Endothelial cell of umbilical vein (primary cell): ENCODE results near the gene XRCC6. TPM values are rescaled to one million over a fixed set of nuclear protein-coding genes. Genes with fewer than 3 reads are reported as not detected.

Source experiments
- BruUV-seq: library from RNA; stranded (reverse); fragments of 400-500 nt; replicated peaks from 2 replicates; lab custom pipeline; 2021; lab: Mats Ljungman, UMichigan
- CTCF ChIA-PET: fragments of 300-600, 350-600 bp; sonication (Branson Sonifier 250); formaldehyde crosslinking; loops from one replicate; lab custom pipeline; 2021; ENCODE audit warnings: antibody characterized with exemption, inconsistent platforms; lab: Charles Lee
- POLR2A ChIA-PET: fragments of 300-600, 350-600 bp; sonication (Branson Sonifier 250); formaldehyde crosslinking; loops from one replicate; lab custom pipeline; 2021; ENCODE audit warnings: antibody characterized with exemption, inconsistent platforms; lab: Charles Lee
- DNase-seq: peaks from one replicate; pipeline ENCODE4 v3.0.0-alpha.2; 2011; ENCODE audit warnings: low read depth, low spot score
- FAIRE-seq: peaks from 2 replicates; lab custom pipeline; 2011; peaks lifted over from hg19 to GRCh38; lab: Jason Lieb, UNC
- H2AFZ ChIP-seq: 2 replicates; pipeline ENCODE4 v1.6.0; 2012; ENCODE audit warnings: low read depth, low read length, control low read depth, inconsistent platforms
- H3K27ac ChIP-seq: 2 replicates; pipeline ENCODE4 v1.5.1; 2011; ENCODE audit warnings: low read depth, mild to moderate bottlenecking, control low read depth, low read length, moderate library complexity; ENCODE audit not compliant: insufficient read depth
- H3K27me3 ChIP-seq, 2 experiments: 2 replicates each; pipeline versions ENCODE4 v1.6.0 to v1.6.1; 2011; ENCODE audit warnings: low read length in 2 of 2, mixed read lengths in 1 of 2; ENCODE audit not compliant: control insufficient read depth in 2 of 2, insufficient read depth in 2 of 2
- H3K36me3 ChIP-seq, 2 experiments: 2 replicates in 1 of 2; 3 replicates in 1 of 2; pipeline ENCODE4 v1.5.1; 2011; ENCODE audit warnings: low read length in 2 of 2, mild to moderate bottlenecking in 1 of 2, moderate library complexity in 1 of 2; ENCODE audit not compliant: control insufficient read depth in 2 of 2, insufficient read depth in 2 of 2; ENCODE audit errors: extremely low read depth in 1 of 2
- H3K4me1 ChIP-seq: 3 replicates; pipeline ENCODE4 v1.5.1; 2011; ENCODE audit warnings: mild to moderate bottlenecking, low read length; ENCODE audit not compliant: control insufficient read depth, insufficient read depth; ENCODE audit errors: extremely low read depth
- H3K4me2 ChIP-seq: 2 replicates; pipeline ENCODE4 v1.6.1; 2011; ENCODE audit warnings: low read length, control low read depth, mixed read lengths; ENCODE audit not compliant: insufficient read depth
- H3K4me3 ChIP-seq, 3 experiments: fragments of 200-600 bp in 1 of 3; sonication (generic), shearing (Covaris generic) in 1 of 3; replicated peaks in 1 of 3; 2 replicates each; pipeline ENCODE4 v1.5.1; 2011 to 2016; ENCODE audit warnings: control low read depth in 3 of 3, low read length in 3 of 3, mild to moderate bottlenecking in 2 of 3, inconsistent platforms in 1 of 3, low read depth in 1 of 3, moderate library complexity in 1 of 3; ENCODE audit not compliant: insufficient read depth in 1 of 3
- H3K79me2 ChIP-seq: 2 replicates; pipeline ENCODE4 v1.6.0; 2012; ENCODE audit warnings: low read length, inconsistent platforms; ENCODE audit not compliant: control insufficient read depth, insufficient read depth
- H3K9ac ChIP-seq: replicated peaks from 2 replicates; pipeline ENCODE3; 2011; ENCODE audit warnings: low read length, control low read depth; ENCODE audit not compliant: insufficient read depth; ENCODE audit errors: extremely low read depth
- H3K9me1 ChIP-seq: replicated peaks from 3 replicates; pipeline ENCODE4 v1.6.0; 2011; ENCODE audit warnings: mild to moderate bottlenecking, low read length; ENCODE audit not compliant: control insufficient read depth, insufficient read depth; ENCODE audit errors: extremely low read depth
- H3K9me3 ChIP-seq: replicated peaks from 2 replicates; pipeline ENCODE4 v1.5.1; 2012; ENCODE audit warnings: low read length, inconsistent platforms; ENCODE audit not compliant: control insufficient read depth, insufficient read depth
- H4K20me1 ChIP-seq: replicated peaks from 2 replicates; pipeline ENCODE3; 2011; ENCODE audit warnings: mild to moderate bottlenecking, low read length; ENCODE audit not compliant: control insufficient read depth, insufficient read depth; ENCODE audit errors: extremely low read depth
- CTCF ChIP-seq, 2 donors: IDR thresholded peaks; 1 replicate in 1 of 2; 2 replicates in 1 of 2; pipeline ENCODE4 v1.5.1; 2011; ENCODE audit warnings: low read length in 2 of 2, mild to moderate bottlenecking in 2 of 2, moderate library complexity in 2 of 2, control low read depth in 1 of 2, inconsistent platforms in 1 of 2, low read depth in 1 of 2; ENCODE audit not compliant: insufficient read depth in 1 of 2; ENCODE audit errors: extremely low read depth in 1 of 2
- GATA2 ChIP-seq: IDR thresholded peaks from 2 replicates; pipeline ENCODE4 v1.7.0; 2011; ENCODE audit warnings: low read depth, mild to moderate bottlenecking, moderate library complexity, mixed read lengths, low read length; ENCODE audit not compliant: insufficient read length, insufficient read depth
- JUN ChIP-seq: IDR thresholded peaks from 2 replicates; pipeline ENCODE4 v1.6.1; 2011; ENCODE audit warnings: borderline replicate concordance, low read depth; ENCODE audit not compliant: insufficient read length, insufficient read depth
- MAX ChIP-seq: IDR thresholded peaks from 2 replicates; pipeline ENCODE4 v1.6.1; 2011; ENCODE audit not compliant: insufficient read depth, insufficient read length
- MYC ChIP-seq: IDR thresholded peaks from one replicate; pipeline ENCODE4 v1.6.1; 2011; ENCODE audit warnings: mild to moderate bottlenecking, low read depth, low read length
- POLR2A ChIP-seq: IDR thresholded peaks from 2 replicates; pipeline ENCODE4 v1.6.1; 2012; ENCODE audit warnings: low read depth, mild to moderate bottlenecking, control low read depth, low read length
- dilution Hi-C: fragments of 300-500 bp; cut with MboI; formaldehyde crosslinking; loops from one replicate; pipeline ENCODE4 v1.15.0; 2019; ENCODE audit warnings: low sequenced_read_pairs; ENCODE audit not compliant: extremely low pct_ligation_motif_present
- intact Hi-C: fragments of 100-400 bp; cut with micrococcal nuclease; formaldehyde crosslinking; loops from one replicate; pipeline ENCODE4 v1.10.0; 2022
- polyA plus RNA-seq, 4 experiments: library from polyadenylated mRNA; depleted of rRNA in 3 of 4; stranded (reverse) in 3 of 4; unstranded in 1 of 4; fragments of >200 nt; gene quantifications; 2 replicates each; pipeline versions ENCODE4 v1.2.1 to v1.2.3, GENCODE V29; 2011 to 2012; ENCODE audit warnings: missing spikeins in 1 of 4
- total RNA-seq: library from RNA; stranded (reverse); gene quantifications from 2 replicates; pipeline ENCODE4 v1.2.3, GENCODE V29; 2021

The XRCC6 gene
- total and polyA plus RNA-seq, 2 donors (not counting 3 experiments of a cell fraction or from before 2014, with no cell fraction given), result 117 to 309 TPM

- no peak overlapping the region for H2AFZ ChIP-seq
- H4K20me1 ChIP-seq, result no peaks in the 10 kb centered on the region
- TF ChIP-seq MYC (no peak), JUN (no peak), CTCF (IDR thresholded peaks at IDR 0.05; ENCODE audit: extremely low read depth in 1 of 2, insufficient read depth in 1 of 2, low read depth in 1 of 2, low read length in 2 of 2) (no peak), GATA2 (no peak), POLR2A (no peak), MAX (no peak)
- BruUV-seq, result no TSS peak
- no peaks in the 10 kb centered on the region for H3K27me3 ChIP-seq
- CTCF ChIA-PET, result interaction anchor here (1.0 kb wide), 1 partner anchor 14 kb away, joined by 3 read pairs; the partner anchor contains the start of gene PMM1
- no peak overlapping the region for H3K9ac ChIP-seq
- peaks cover 0 to 7% of the 10 kb centered on the region in 2 experiments for H3K36me3 ChIP-seq
- DNase-seq (no peak), FAIRE-seq (no peak)
- dilution Hi-C loops, result no loop called here
- no peaks in the 10 kb centered on the region for H3K9me3 ChIP-seq
- no peaks in the 10 kb centered on the region for H3K79me2 ChIP-seq
- POLR2A ChIA-PET, result no interaction called here
- no peak overlapping the region for H3K4me2 ChIP-seq
- no peaks in the 10 kb centered on the region for H3K4me1 ChIP-seq
- no peaks in the 10 kb centered on the region for H3K9me1 ChIP-seq
- H3K27ac ChIP-seq, result no peak overlapping the region
- H3K4me3 ChIP-seq, result no peak overlapping the region
- intact Hi-C loops, result no loop called here
These were observed 45.6 kb upstream of the XRCC6 start for GRCh38 chr22:41575533-41575932.
